Pancreas (tissue), 10 donors: ENCODE results near the gene IL9. TPM values are rescaled to one million over a fixed set of nuclear protein-coding genes. Genes with fewer than 3 reads are reported as not detected.

Source experiments
- ATAC-seq, 4 donors: fragments of 200-7000 bp; cut with Tn5 transposase; one replicate each; pipeline versions ENCODE4 v1.8.0 to v1.9.1; 2020; ENCODE audit warnings: mild to moderate bottlenecking in 4 of 4, moderate library complexity in 4 of 4
- DNase-seq, 6 donors: peaks; one replicate each; pipeline ENCODE4 v3.0.0-alpha.2; 2020
- FAIRE-seq: peaks from 2 replicates; lab custom pipeline; 2012; peaks lifted over from hg19 to GRCh38; lab: Jason Lieb, UNC
- H3K27ac ChIP-seq, 4 donors: fragments of 200-600 bp; sonication (generic); 1 replicate in 3 of 4; 2 replicates in 1 of 4; pipeline versions ENCODE4 v1.5.0 to v1.8.0; 2020
- H3K27me3 ChIP-seq, 4 donors: fragments of 200-600 bp; one replicate each; pipeline ENCODE4 v1.8.0; 2021
- H3K36me3 ChIP-seq, 3 donors: fragments of 200-600 bp; sonication (generic) in 1 of 3; one replicate each; pipeline versions ENCODE4 v1.5.0 to v1.8.0; 2020 to 2021
- H3K4me1 ChIP-seq, 3 donors: fragments of 200-600 bp; one replicate each; pipeline ENCODE4 v1.8.0; 2021
- H3K4me3 ChIP-seq, 4 donors: fragments of 200-600 bp; sonication (generic) in 2 of 4; one replicate each; pipeline versions ENCODE4 v1.5.0 to v1.8.0; 2020 to 2021
- H3K9me3 ChIP-seq, 4 donors: fragments of 200-600 bp; one replicate each; pipeline ENCODE4 v1.8.0; 2021
- CTCF ChIP-seq, 4 donors: fragments of 200-600 bp; sonication (generic) in 3 of 4; IDR thresholded peaks; one replicate each; pipeline versions ENCODE4 v1.5.0 to v1.8.0; 2021; ENCODE audit warnings: antibody characterized with exemption in 4 of 4
- WGBS, 2 donors: extraction: QIAGEN DNeasy Blood & Tissue Kit; methylation state at CpG; one replicate each; pipeline ENCODE4 v1.1.7; 2013; 5-methylcytosine and 5-hydroxymethylcytosine counted together
- intact Hi-C, 3 donors: fragments of 100-400 bp; cut with DNase I; formaldehyde crosslinking; loops; one replicate each; pipeline versions ENCODE4 v1.11.1 to v1.14.2; 2022
- polyA plus RNA-seq, 2 donors: library from polyadenylated mRNA; stranded (reverse); fragments of 200-250 nt; gene quantifications; one replicate each; pipeline ENCODE4 v1.2.3, GENCODE V29; 2013
- total RNA-seq, 6 donors: library from RNA; stranded (reverse); fragmentation: NEBNext Ultra II Directional in 4 of 6; extraction: Animal tissue kit (Norgen Biotek cat#: 25700) in 4 of 6; gene quantifications; one replicate each; pipeline versions ENCODE4 v1.2.1 to v1.2.4, GENCODE V29; 2021 to 2023
- donor health status: healthy with polysubstance abuse.
- donor health status: DM: no; HTN: no; CAD: no; lungs with moderate emphysema.
- donor health status: DM: no; HTN: no; CAD: no.
- donor health status: control.
- donor health status: control.
- donor health status: Bipolar disorder and iron deficiency.
- donor health status: DM: yes; HTN: yes; CAD: no.
- donor health status: DM: no; HTN: no; CAD: no.
- donor health status: DM: no; HTN: no; CAD: no.
- donor health status: DM: yes; HTN: yes; CAD: no.

IL9 gene
- total RNA-seq = not detected
- polyA plus RNA-seq = not detected

DNA sequence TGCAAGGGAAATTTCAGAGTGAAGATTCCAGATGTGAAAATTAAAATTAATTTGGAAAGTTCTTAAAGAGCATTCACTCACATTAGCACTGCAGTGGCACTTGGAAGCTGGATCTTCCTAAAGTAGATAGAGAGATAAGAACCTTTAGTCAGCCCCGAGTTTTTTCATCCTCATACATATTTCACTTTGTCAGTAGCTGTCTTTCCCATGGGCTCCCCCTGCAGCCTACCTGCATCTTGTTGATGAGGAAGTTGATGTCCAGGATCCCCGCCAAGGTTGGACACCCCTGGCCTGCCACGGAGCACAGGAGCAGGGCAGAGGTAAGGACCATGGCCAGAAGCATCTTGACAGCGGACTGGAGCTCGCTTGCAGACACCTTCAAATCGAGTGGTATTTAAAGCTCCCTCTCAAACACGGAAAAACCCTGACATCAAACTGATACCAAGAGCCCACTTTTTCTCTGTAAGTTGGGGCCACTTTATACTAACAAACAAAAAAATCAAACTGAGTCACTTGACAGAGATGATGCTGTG is at the start of gene IL9:
IL9 (minus strand) TSS at position 368 of the 533 bp plus-strand sequence; CDS start at position 343, 25 bp downstream.
- no peaks in the 10 kb centered on the region for H3K4me1 ChIP-seq
- H3K4me3 ChIP-seq = no peak within 1 kb of the TSS
- DNase-seq (no peak), FAIRE-seq (no peak), ATAC-seq (no peak)
- H3K36me3 ChIP-seq = no peaks in the 10 kb centered on the region
- intact Hi-C loops = no loop called here
- TF ChIP-seq CTCF (IDR thresholded peaks at IDR 0.05) = no peak
- H3K27me3 ChIP-seq = no peaks in the 10 kb centered on the region
- WGBS, 2 donors = 48 to 55% methylated on average over 7 of the region's 7 CpGs
- no peaks in the 10 kb centered on the region for H3K9me3 ChIP-seq
- no peak within 1 kb of the TSS for H3K27ac ChIP-seq

GRCh38 chr5:135944967-135945560 is 49.4 kb upstream of the IL9 start:
- ATAC-seq = peak; percentile 43 to 82 (median 76)
- intact Hi-C loops = loop anchor here in 1 of 3 donors (10.0 kb wide), 1 partner anchor 230 kb away; no protein-coding TSS in a partner anchor
- FAIRE-seq = peak; percentile 94
- WGBS, 2 donors = 0 to 2% methylated on average over 3 of the region's 3 CpGs
- no peaks in the 10 kb centered on the region for H3K9me3 ChIP-seq
- no peak overlapping the region for H3K4me3 ChIP-seq
- H3K27ac ChIP-seq = no peak overlapping the region
- DNase-seq = peak in 3 of 6 donors; percentile 25 to 48 (median 32)
- no peaks in the 10 kb centered on the region for H3K27me3 ChIP-seq
- no peaks in the 10 kb centered on the region for H3K4me1 ChIP-seq
- no peaks in the 10 kb centered on the region for H3K36me3 ChIP-seq
- peak in 3 of 4 donors; percentile 34 to 67 (median 65) for TF ChIP-seq CTCF (IDR thresholded peaks at IDR 0.05)

GRCh38 chr5:135944564-135944963 is 48.9 kb upstream of the IL9 start:
- intact Hi-C loops = loop anchor here in 1 of 3 donors (10.0 kb wide), 1 partner anchor 230 kb away; no protein-coding TSS in a partner anchor
- ATAC-seq = no peak
- Histone ChIP-seq H3K27ac (no peak overlapping the region), H3K4me3 (no peak overlapping the region), H3K27me3 (no peaks in the 10 kb centered on the region), H3K9me3 (no peaks in the 10 kb centered on the region), H3K4me1 (no peaks in the 10 kb centered on the region), H3K36me3 (no peaks in the 10 kb centered on the region)
- no peak for TF ChIP-seq CTCF (IDR thresholded peaks at IDR 0.05)
- DNase-seq = no peak
- no peak for FAIRE-seq

- H3K27me3 ChIP-seq = no peaks in the 10 kb centered on the region
- FAIRE-seq = no peak
- H3K4me1 ChIP-seq = no peaks in the 10 kb centered on the region
- no peak overlapping the region for H3K27ac ChIP-seq
- no peaks in the 10 kb centered on the region for H3K9me3 ChIP-seq
- no peak for ATAC-seq
- intact Hi-C loops = loop anchor here in 1 of 3 donors (10.0 kb wide), 1 partner anchor 233 kb away; no protein-coding TSS in a partner anchor
- H3K4me3 ChIP-seq = no peak overlapping the region
- no peak for DNase-seq
- TF ChIP-seq CTCF (IDR thresholded peaks at IDR 0.05) = no peak
- WGBS, 2 donors = 48 to 51% methylated on average over 3 of the region's 3 CpGs
- H3K36me3 ChIP-seq = no peaks in the 10 kb centered on the region
Measured at GRCh38 chr5:135942202-135942771, 46.6 kb upstream of the IL9 start.
